Skeletal muscle cell (primary cell): ENCODE data around the gene MYT1.

ENCODE experiments used
- DNase-seq: peaks from one replicate; pipeline ENCODE4 v3.0.0-alpha.2; 2010; ENCODE audit warnings: low read depth
- H3K4me3 ChIP-seq: 2 replicates; pipeline ENCODE4 v1.5.1; 2011; ENCODE audit warnings: low read depth, mild to moderate bottlenecking, control low read depth, low read length, moderate library complexity

Gene MYT1

DNA sequence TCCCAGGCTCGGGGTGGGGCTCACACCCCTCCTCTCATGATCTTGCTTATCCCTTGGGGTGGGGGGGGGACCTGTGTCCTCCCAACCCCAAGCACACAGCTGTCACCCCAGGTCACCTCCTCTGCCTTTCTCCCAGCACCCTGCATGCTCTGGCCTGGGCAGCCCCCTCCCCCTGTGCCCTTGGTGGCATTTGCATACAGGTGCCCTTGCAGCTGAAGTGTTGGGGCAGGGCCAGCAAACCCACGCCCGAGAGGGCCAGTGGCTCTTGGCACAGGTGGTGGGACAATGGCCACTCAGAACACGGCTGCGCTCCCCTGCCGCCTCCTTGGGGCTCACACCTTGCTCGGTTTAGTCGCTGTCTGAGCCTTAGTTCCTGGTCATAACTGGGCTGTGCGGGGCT, 11.3 kb upstream of the MYT1 start:
- H3K4me3 ChIP-seq, result no peak overlapping the region
- DNase-seq, result no peak

DNA sequence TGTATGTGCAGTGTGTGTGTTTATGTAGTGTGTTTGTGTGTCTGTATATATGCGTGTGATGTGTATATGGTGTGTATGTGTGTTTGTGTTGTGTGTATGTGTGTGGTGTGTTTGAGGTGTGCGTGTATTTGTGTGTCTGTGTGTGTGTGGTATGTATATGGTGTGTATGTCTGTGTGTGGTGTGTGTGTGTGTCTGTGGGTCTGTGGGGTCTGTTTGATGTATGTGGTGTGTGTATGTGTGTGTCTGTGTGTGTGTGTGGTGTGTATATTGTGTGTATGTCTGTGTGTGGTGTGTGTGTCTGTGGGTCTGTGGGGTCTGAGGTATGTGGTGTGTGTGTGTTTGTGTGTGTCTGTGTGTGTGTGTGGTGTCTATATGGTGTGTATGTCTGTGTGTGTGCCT, 10.8 kb upstream of the MYT1 start:
- no peak overlapping the region for H3K4me3 ChIP-seq
- DNase-seq, result no peak

DNA sequence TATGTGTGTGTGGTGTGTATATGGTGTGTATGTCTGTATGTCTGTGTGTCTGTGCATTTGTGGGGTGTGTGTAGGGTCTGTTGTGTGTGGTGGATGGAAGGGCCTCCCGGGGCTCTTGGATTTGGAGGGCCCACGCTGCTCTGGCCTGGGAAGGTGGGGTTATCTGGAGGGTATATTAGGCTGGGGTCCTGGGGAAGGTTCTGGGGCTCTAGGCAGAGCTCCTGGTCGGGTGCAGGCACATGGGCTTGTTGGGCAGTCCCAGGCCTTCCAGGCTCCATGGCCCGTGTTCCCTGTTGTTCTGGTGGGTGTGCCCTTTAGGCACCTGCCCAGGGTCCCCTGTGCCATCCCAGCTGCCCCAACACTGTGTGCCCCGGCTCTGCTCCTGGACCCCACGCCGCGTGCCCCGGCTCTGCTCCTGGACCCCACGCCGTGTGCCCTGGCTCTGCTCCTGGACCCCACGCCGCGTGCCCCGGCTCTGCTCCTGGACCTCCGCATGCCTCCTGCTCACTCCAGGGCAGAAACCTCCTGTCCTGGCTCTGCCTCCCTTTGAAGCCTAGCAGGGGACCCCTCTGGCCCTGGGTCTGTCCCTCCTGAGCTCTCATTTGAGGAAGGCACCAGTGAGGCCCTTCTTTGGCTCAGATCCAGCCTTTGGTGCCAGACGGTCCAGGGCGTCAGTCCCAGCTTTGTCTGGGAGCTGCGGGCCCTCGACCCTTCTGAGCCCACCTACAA, 10.2 kb upstream of the MYT1 start:
- DNase-seq, result no peak
- no peak overlapping the region for H3K4me3 ChIP-seq

DNA sequence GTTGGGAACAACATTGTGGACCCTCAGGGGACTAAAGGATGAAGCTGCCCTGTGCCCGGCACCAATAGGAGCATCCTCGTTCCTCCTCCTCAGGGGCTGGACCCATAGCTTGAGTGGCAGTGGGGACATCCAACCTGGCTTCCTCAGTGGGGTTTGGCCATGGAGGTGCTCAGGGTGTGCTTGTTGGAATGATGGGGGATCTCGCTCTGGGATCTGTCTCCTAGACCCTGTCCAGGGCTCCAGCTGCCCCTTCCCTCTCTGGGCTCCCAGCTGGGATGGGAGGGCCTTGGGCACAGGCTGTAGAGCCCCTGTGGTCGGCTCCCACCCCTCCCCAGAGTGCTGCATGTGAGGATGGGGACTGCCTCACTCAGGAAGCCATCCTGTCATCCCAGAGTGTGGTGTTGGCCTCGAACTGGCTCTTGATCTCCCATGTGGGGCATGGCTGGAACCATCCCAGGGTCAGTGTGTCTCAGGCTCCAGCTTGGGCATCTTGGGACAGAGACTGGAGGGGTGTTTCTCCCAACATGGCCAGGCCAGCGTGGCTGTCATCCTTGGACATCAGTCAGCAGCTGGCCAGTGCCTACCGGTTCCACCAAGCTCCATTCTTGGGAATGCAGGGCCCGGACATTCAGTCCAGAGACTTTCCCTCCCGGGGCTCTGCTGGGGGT, 9.5 kb upstream of the MYT1 start:
- no peak overlapping the region for H3K4me3 ChIP-seq
- DNase-seq, result no peak

DNA sequence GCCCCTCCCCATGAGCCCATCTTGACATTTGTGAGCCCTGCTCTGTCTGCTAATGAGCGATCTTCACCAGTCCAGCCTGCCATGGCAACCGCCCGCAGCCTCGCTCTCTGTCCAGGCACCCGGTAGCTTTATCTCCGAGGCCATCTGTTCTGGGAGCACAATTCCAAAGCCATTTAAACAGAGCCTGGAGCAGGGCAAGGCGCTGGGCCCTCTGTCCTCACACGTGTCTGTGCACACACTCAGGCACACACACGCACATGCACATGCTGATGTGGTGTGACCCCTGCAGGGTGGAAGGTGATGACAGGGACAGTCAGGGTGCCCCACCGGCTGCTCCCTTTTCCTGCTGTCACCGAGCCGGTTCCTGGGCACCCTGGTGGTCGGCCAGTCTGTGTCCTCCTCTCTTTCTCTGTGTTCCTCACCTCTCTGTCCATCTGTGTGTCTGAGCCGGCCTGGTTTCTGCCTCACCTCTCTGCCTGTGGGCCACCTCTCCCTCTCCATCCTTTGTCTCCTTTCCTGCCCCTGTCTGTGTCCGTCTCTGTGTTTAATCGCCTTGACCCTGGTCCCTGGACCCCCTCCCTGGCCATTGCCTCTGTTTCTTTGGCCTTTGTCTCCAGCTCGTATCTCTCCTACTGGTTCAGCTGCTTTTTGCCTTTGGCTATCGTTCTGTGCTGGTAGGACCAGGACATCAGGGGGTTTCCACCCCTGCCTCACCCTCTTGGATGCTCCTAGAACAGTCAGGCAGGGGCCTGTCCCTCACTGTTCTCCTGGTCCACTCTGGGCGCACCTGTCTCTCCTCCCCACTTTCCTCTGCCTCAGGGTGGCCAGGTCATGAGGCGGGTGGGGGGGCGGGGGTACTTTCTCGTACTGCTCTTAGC, 8.8 kb upstream of the MYT1 start:
- no peak for DNase-seq
- no peak overlapping the region for H3K4me3 ChIP-seq

DNA sequence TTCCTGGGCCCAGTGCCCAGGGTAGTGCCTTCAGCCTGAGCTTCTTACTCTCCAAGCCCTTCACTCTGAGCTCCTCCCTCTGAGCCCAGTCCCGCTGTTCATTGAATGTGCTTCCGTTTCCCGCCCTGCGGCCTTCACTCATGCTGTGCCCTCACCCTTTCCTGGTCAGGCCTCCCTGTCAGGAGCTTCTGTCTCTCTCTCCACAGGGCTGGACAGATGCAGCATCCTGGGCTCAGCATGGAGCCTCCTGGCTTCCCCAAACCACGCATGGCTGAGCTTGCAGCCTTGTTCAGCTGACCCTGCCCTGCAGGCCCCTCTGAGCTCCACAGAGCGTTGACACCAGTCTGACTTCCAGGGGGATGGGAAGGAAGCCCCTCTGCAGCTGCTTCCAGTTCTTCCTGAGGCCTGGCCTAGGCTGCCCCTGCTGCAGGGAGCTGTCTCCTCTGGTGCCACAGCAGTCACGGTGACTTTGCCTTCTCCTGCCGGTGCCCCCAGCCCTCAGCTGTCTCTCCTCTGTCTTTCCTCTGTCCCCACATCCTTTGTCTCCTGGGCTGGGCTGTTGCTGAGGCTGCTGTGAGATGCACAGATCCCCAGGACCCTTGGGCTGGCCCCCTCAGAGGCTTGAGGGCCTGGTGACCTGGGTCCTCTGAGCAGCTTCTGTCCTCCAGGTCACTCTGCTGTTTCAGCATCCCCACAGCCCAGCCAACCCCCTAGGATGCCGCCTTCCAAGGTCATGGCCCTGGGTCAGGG, 7.9 kb upstream of the MYT1 start:
- H3K4me3 ChIP-seq, result no peak overlapping the region
- no peak for DNase-seq

DNA sequence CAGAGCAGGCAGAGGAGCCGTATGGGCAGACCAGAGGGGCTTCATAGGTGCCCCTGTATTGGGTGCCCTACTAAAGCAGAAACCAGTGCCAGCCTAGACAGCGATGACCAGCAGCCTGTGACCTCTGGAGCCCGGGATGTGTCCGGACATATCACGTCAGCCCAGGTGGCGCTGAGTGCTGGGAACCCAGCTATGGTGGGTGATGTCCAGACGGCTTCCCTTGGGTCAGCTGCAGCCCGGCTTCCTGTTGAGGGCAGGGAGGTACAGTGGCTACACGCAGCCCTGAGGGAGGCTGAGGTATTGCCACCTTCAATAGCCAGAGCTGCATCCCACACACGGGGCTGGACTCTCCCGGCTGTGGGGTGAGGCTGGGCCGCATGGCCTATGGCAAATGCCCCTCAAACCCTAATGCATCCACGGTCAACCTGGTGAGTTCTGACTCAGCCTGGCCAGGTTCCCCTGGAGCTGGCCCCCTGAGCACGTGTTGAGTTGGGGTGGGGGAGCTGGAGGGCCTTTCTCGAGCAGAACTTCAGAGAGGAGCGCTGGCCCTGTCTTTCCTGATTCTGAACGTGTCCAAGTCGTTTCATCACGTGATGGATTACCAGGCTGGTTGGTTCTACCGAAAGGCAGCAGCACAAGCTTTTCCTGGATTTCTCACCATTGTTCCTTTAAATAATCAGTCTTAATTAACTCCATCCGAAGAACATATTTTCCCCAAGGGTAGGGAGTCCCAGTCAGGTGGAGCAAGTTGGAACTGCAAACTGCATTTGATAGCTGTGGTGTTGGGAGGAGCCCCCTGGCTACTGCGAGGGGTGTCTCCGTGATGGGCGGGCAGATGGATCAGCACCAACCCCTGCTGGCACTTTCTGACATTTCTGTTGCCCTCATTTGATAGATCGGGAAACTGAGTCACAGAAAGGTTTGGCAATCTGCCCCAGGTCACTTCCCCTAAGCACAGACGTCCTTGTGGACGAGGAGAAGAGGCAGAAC, 7.1 kb upstream of the MYT1 start:
- H3K4me3 ChIP-seq, result no peak overlapping the region
- DNase-seq, result no peak

DNA sequence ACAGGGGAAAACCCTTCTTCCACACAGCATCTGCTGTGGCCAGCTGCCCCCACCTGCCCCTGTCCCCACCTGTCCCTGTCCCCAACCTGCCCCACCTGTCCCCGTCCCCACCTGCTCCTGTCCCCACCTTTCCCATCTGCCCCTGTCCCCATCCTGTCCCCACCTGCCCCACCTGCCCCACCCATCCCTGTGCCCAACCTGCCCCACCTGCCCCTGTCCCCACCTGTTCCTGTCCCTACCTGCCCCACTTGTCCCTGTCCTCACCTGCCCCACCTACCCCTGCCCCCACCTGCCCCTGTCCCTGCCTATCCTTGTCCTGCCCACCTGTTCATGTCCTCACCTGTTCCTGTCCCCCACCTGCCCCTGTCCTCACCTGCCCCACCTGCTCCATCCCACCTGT, 6.4 kb upstream of the MYT1 start:
- H3K4me3 ChIP-seq, result no peak overlapping the region
- no peak for DNase-seq

DNA sequence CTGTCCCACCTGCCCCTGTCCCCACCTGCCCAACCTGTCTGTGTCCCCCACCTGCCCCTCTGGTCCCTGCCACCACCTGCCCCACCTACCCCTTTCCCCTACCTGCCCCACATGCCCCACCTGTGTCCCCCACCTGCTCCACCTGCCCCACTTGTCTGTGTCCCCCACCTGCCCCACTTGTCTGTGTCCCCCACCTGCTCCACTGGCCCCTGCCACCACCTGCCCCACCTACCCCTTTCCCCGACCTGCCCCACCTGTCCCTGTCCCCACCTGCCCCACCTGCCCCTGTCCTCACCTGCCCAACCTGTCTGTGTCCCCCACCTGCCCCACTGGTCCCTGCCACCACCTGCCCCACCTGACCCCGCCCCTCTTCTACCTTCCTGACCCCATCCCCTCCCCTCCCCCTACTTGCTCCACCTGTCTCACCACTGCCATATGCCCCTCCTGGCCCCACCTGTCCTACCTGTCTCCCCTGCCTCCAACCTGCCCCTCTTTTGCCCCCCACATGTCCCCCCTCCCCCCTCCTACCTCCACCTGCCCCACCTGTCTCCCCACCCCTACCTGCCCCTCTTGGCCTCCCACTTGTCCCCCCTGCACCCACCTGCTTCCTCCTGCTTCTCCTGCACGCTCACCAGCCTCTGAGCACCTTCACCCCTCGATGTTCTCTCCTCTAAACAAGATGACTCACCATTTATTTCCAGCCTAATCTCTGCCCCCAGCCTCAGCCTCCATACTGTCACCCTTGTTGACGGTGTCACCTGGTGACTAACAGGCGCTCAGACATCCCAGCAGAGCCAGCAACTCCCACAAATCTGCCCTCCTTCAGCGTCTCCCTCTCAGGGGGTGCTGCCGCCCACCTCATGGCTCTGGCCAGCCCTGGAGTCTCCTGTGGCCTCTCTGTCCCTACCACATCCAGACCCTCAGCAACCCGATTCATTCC, 5.6 kb upstream of the MYT1 start:
- DNase-seq, result no peak
- no peak overlapping the region for H3K4me3 ChIP-seq

DNA sequence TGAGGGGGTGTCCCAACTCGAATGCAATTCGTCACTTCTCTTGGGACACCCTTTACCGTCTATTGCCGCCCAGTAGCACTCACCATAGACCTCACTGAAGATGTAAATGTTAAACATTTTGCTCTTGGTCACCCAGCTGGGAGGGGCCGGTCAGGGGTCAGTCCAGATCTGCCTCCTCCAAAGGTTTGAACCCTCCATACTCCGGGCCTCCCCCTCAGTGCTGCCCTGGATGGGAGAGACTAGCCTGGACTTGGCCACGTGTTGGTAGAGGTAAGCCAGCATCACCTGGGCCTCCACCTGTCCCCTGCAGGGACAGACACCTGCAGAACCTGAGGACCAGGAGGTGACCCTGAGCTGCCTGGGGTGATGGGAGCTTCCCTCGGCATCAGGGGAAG, 5.0 kb upstream of the MYT1 start:
- no peak overlapping the region for H3K4me3 ChIP-seq
- no peak for DNase-seq

DNA sequence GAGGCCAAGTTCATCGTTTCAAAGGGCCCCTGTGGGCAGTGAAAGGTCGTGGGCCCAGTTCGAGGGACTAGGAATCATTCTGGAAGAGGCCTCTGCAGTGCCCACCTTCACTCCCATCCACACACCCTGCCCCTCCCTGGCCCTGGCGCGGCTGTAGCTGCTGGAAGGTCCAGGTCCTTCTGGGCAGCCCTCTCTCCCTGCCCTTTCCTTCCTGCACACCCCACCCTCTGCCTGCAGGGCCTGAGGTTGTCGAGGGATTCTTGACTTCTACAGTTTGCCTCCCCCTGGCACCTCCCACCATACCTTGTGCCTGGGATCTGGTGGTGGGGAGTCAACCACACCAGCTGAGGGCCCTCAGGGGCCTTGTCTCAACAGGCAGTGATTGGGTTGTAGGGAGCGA, 4.5 kb upstream of the MYT1 start:
- no peak for DNase-seq
- no peak overlapping the region for H3K4me3 ChIP-seq

DNA sequence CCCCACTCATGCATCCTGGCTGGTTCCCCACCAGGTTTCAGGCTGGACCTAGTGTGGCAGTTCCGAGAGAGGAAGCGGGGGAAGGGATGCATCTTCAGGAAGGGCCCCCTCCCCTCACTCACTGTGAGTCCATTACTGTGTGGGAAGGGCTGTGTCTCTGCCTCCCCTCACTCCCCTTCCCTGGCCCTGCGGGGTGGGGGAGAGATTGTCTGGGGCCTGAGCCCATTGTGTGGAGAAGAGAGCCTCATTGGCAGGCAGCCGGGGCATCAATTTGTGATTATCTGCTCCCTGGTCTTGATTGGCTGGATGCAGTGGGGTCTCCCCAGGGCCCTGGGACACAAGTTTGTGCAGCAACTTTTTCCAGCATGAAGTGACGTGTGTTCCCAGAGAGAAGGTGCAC, 4.1 kb upstream of the MYT1 start:
- H3K4me3 ChIP-seq, result no peak overlapping the region
- no peak for DNase-seq

DNA sequence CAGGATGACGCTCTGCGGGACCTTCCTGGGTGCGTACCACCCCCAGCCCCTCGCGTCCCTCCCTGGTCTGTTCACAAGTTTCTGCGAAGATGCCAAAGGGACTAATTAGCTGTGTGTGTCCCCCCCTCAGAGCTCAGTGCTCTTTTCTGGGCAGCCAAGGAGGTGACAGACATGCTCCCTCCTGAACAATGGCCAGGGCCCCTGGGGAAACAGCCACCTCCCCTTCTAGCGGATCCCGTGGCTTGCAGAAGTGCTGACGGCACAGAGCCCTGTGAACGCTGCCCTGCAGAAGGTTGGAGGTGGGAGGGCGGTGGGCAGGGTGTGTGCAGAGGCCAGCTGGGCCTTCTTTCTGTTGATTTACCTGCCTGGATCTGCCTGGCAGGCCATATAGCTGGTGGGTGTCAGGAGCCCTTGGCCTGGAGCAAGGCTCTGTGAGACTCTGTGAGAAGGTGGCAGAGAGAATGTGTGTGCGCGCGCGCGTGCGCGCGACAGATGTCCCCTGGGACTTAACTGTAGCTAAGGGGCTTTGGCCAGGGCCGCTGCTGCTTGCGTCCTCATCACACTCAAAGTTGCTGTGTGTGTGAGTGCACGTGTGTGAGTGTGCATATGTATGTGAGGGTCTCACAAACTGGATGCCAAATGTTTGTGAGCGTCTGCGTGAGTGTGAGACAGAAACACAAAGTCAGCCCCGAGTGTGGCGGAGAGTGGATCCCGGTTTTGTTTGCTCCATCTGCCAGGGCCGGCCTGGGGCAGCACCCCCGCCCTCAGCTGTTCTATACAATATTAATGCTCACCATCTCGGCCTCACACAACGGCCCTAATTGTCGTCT, 3.5 kb upstream of the MYT1 start:
- no peak overlapping the region for H3K4me3 ChIP-seq
- no peak for DNase-seq

DNA sequence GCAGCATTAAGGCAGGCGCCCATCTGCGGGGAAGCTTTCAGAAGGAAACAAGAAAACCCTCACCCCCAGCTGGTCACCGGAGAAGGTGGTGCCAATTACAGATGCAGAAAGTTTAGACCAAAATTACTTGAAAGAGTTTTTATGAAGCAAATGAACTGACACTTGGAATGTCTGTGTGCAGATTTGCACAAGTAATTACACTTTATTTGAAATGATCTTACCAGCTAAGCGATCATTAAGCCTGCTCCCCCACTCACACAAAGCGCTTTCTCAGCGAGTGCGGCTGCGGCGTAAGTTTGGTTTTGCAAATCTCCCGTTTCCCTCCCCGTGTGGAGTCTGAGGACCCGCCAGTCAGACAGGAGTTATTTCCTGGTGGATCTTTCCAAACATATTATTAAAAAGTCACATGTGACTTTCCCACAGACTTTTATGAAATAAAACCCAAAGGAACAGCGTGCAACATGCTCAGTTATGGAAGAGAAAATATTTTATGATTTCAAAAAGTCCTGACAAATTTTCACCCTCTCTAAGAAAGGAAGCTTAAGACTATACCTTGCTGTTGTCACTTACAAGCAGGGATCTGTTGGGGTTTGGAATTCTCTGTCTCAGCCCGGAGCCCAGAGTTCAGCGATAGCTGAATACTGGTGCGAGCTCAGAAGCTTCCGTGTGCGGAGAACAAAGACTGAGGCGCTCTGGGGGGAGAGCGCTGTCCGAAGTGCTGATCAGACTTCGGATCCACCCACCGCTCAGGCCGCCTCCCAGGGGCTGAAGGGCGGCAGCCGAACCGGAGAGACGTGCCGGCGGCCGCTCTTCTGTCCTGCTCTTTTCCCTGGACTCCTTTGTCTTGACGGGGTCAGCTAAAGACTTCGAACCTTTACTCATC, 2.7 kb upstream of the MYT1 start:
- no peak for DNase-seq

DNA sequence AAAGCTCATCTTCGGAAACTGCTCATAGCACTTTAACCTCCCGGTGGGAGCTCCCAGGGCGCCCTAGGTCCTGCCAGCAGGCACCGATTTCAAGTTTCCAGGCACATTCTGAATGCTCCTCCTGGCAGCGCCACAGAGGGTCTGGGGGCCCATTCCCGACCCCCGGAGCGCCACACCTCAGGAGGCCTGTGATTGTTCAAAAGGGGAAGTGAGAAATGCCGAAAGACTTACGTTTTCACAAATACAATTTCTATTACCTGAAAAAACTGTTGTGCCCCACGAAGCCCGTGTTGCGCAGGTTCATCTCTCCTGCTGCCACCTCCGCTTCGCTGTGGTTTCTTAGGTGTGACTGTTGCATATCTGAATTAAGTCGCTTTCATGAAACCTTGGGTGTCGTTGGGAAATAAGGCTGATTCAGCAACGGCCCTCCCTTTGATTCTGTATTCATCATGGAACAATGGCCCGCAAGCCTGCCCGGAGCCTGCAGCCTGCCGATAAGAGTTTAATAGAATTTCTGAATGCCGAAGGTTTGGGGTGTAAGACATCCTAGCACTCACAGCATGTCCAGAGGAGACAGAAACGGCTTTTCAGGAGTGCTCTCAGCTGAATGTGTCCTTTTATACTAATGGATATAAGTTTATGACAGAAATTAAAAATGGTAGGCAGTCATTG, 1.9 kb upstream of the MYT1 start:
- H3K4me3 ChIP-seq, result no peak overlapping the region
- no peak for DNase-seq

More for the DNA sequence above, 2.7 kb upstream of the MYT1 start:
- no peak overlapping the region for H3K4me3 ChIP-seq

DNA sequence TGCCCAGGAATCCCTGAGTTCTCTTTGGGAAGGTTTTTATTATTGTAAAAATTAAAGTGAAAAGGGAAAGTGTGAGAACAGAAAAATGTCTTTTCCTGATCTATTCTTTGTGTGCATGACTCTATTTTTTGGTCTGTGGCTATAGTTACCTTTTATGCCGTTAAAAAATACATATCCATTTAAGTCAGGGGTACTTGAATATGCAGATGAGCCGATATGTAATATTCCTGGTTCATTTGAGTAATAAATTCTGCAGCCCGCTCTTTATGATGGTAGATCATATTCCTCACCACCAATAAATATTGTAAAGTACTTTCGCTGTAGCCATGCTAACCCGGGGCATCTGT, 503 bp upstream of the MYT1 start:
- DNase-seq, result no peak

More for the DNA sequence above, 503 bp upstream of the MYT1 start:
- H3K4me3 ChIP-seq, result no peak overlapping the region
